Vagina (tissue), 2 donors: ENCODE results near the gene WWOX. TPM values are rescaled to one million over a fixed set of nuclear protein-coding genes. Genes with fewer than 3 reads are reported as not detected.

Experiments used
- DNase-seq, 2 donors: peaks; one replicate each; pipeline ENCODE4 v3.0.0-alpha.2; 2017; ENCODE audit errors: extremely low spot score in 2 of 2
- H3K27ac ChIP-seq: fragments of 200-600 bp; sonication (generic); one replicate; pipeline ENCODE4 v1.5.1; 2019
- H3K27me3 ChIP-seq: fragments of 200-600 bp; sonication (generic); one replicate; pipeline ENCODE4 v1.5.1; 2019
- H3K36me3 ChIP-seq, 2 donors: fragments of 200-600 bp; sonication (generic); one replicate each; pipeline ENCODE4 v1.5.1; 2017 to 2019
- H3K4me1 ChIP-seq: fragments of 200-600 bp; sonication (generic); one replicate; pipeline ENCODE4 v1.5.1; 2019
- H3K4me3 ChIP-seq, 2 donors: fragments of 200-600 bp; sonication (generic); 1 replicate in 1 of 2; 2 replicates in 1 of 2; pipeline ENCODE4 v1.5.1; 2016 to 2019
- H3K9me3 ChIP-seq: fragments of 200-600 bp; sonication (generic); one replicate; pipeline ENCODE4 v1.5.1; 2019
- CTCF ChIP-seq, 3 experiments: fragments of 450-650 bp in 2 of 3; fragments of 200-600 bp in 1 of 3; sonication (generic) in 1 of 3; IDR thresholded peaks; one replicate each; pipeline ENCODE4 v1.5.1; 2017 to 2019; ENCODE audit warnings: antibody characterized with exemption in 3 of 3, mild to moderate bottlenecking in 2 of 3, moderate library complexity in 2 of 3
- POLR2A ChIP-seq, 2 donors: fragments of 450-650 bp; IDR thresholded peaks; one replicate each; pipeline ENCODE4 v1.6.1; 2017; ENCODE audit warnings: antibody characterized with exemption in 2 of 2, mild to moderate bottlenecking in 2 of 2, moderate library complexity in 2 of 2
- POLR2AphosphoS5 ChIP-seq, 2 donors: sonication (generic); formaldehyde crosslinking; IDR thresholded peaks; one replicate each; pipeline ENCODE4 v1.9.0; 2017; ENCODE audit warnings: antibody characterized with exemption in 2 of 2, mild to moderate bottlenecking in 2 of 2, low read depth in 1 of 2; ENCODE audit not compliant: insufficient read depth in 1 of 2
- intact Hi-C: fragments of 100-400 bp; cut with DNase I; formaldehyde crosslinking; loops from one replicate; pipeline ENCODE4 v1.15.1; 2023
- total RNA-seq: library from RNA; depleted of rRNA; stranded (reverse); fragments of >200 nt; gene quantifications from one replicate; pipeline ENCODE4 v1.2.3, GENCODE V29; 2016

Gene WWOX
- total RNA-seq, 1 donor from 2014 or later: 33.1 TPM

DNA sequence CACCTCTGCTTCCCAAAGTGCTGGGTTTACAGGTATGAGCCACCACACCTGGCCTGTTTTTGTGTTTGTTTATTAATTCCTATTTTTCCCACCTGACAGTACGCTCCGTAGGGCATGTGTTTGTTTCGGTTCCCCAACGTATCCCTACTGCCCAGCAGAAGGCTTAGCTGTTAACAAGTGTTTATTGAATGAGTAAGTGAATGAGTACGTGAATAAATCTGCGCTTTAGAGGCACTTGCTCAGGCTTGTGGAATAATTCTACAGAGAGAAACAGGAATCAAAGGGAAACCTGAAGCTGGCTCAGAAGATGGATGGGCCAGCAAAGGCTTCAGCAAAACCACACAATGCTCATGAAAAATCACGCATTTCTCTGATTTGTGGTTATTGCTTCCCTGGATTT, 853.2 kb downstream of the WWOX start:
- DNase-seq: no peak
- Histone ChIP-seq H3K4me1 (peaks cover 5% of the 10 kb centered on the region), H3K36me3 (no peaks in the 10 kb centered on the region), H3K27ac (no peak overlapping the region), H3K9me3 (no peaks in the 10 kb centered on the region), H3K4me3 (no peak overlapping the region), H3K27me3 (no peaks in the 10 kb centered on the region)
- TF ChIP-seq CTCF (IDR thresholded peaks at IDR 0.05): no peak
- no peak for TF ChIP-seq POLR2AphosphoS5 (IDR thresholded peaks at IDR 0.05; ENCODE audit: insufficient read depth in 1 of 2, low read depth in 1 of 2)
- TF ChIP-seq POLR2A (IDR thresholded peaks at IDR 0.05): no peak
- intact Hi-C loops: no loop called here

DNA sequence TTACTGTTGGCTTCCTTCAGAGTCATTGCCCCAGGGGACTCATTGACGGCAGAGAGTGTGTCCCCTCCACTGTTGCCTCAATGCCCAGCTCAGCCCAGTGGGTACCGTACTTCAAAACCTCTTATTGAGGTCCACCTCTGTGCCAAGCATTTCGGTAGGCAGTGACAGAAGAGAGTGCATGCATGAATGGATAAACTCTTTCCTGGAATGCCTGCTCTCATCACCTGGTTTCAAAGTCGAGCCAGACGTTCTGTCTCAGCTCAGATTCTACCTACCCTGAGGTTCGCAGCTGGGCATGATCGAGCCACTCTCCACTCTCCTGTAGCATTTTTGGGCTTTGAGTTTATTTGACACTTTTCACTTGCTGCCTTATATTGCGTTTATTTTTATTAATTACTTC, 854.1 kb downstream of the WWOX start:
- intact Hi-C loops: no loop called here
- peaks cover 5% of the 10 kb centered on the region for H3K4me1 ChIP-seq
- no peaks in the 10 kb centered on the region for H3K9me3 ChIP-seq
- H3K27me3 ChIP-seq: no peaks in the 10 kb centered on the region
- H3K4me3 ChIP-seq: no peak overlapping the region
- TF ChIP-seq CTCF (IDR thresholded peaks at IDR 0.05) (no peak), POLR2AphosphoS5 (IDR thresholded peaks at IDR 0.05; ENCODE audit: insufficient read depth in 1 of 2, low read depth in 1 of 2) (no peak), POLR2A (IDR thresholded peaks at IDR 0.05) (no peak)
- no peak overlapping the region for H3K27ac ChIP-seq
- H3K36me3 ChIP-seq: no peaks in the 10 kb centered on the region
- no peak for DNase-seq

GRCh38 chr16:78955206-78955605, 855.8 kb downstream of the WWOX start:
- Histone ChIP-seq H3K27me3 (no peaks in the 10 kb centered on the region), H3K36me3 (no peaks in the 10 kb centered on the region), H3K27ac (no peak overlapping the region), H3K4me3 (no peak overlapping the region), H3K9me3 (no peaks in the 10 kb centered on the region), H3K4me1 (peaks cover 5% of the 10 kb centered on the region)
- no peak for DNase-seq
- intact Hi-C loops: no loop called here
- TF ChIP-seq POLR2AphosphoS5 (IDR thresholded peaks at IDR 0.05; ENCODE audit: insufficient read depth in 1 of 2, low read depth in 1 of 2) (no peak), CTCF (IDR thresholded peaks at IDR 0.05) (no peak), POLR2A (IDR thresholded peaks at IDR 0.05) (no peak)

GRCh38 chr16:78956859-78957258, 857.4 kb downstream of the WWOX start:
- no peak for DNase-seq
- H3K27ac ChIP-seq: no peak overlapping the region
- intact Hi-C loops: no loop called here

More at GRCh38 chr16:78956859-78957258, 857.4 kb downstream of the WWOX start:
- H3K36me3 ChIP-seq: no peaks in the 10 kb centered on the region
- H3K9me3 ChIP-seq: no peaks in the 10 kb centered on the region
- TF ChIP-seq CTCF (IDR thresholded peaks at IDR 0.05) (no peak), POLR2AphosphoS5 (IDR thresholded peaks at IDR 0.05; ENCODE audit: insufficient read depth in 1 of 2, low read depth in 1 of 2) (no peak)
- no peak overlapping the region for H3K4me3 ChIP-seq
- H3K4me1 ChIP-seq: peaks cover 5% of the 10 kb centered on the region
- H3K27me3 ChIP-seq: no peaks in the 10 kb centered on the region
